ENCODE measurements around the gene ATP2C1. TPM values are rescaled to one million over a fixed set of nuclear protein-coding genes. Genes with fewer than 3 reads are reported as not detected.

The ATP2C1 gene
- total and polyA plus RNA-seq, 2 of the 13 experiments (the other 11 are each of a cell fraction or from before 2014, with no cell fraction given) = 32.4 to 37.6 TPM

DNA sequence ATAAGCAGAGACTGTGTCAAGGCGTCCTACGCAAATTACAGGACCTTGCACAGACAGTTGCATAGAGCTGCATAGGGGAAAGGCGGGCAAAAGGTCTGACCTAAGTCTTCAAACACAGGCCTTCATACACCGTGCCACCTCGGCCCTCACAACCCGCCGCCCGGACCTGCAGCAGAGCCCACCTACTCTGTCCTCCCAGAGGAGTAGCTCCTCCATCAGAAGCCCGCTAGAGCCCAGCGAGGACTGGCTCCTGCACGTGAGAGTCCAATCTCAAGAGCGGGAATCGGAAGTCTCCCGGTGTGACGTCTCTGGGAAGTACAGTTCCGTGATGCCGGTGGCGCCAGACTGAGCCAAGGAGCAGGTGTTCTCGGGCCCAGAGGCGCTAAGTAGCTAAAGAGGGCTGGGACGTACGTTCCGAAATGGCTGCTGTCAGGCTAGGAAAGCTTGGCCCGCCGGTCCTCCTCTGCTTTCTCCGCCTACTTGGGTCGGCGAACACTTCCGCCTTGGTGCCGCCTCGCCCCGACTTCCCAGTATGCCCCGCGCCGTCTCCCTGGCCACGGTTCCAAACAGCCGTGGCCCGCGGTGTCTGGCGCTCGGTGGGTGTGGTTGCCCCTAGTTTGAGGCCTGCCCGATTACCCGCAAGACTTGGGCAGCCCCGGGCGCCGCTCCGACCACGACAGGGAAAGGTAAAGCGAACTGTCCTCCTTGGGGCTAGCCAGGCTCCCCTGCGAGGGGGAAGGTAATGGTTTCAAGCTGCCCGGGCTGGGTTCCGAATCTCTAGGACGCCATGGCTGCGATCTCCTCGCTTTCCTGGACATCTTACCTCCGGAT lies 132.7 kb downstream of the ATP2C1 start, which contains the start of the genes ASTE1 and NEK11 (continued):
- TF ChIP-seq, protein P1, sequence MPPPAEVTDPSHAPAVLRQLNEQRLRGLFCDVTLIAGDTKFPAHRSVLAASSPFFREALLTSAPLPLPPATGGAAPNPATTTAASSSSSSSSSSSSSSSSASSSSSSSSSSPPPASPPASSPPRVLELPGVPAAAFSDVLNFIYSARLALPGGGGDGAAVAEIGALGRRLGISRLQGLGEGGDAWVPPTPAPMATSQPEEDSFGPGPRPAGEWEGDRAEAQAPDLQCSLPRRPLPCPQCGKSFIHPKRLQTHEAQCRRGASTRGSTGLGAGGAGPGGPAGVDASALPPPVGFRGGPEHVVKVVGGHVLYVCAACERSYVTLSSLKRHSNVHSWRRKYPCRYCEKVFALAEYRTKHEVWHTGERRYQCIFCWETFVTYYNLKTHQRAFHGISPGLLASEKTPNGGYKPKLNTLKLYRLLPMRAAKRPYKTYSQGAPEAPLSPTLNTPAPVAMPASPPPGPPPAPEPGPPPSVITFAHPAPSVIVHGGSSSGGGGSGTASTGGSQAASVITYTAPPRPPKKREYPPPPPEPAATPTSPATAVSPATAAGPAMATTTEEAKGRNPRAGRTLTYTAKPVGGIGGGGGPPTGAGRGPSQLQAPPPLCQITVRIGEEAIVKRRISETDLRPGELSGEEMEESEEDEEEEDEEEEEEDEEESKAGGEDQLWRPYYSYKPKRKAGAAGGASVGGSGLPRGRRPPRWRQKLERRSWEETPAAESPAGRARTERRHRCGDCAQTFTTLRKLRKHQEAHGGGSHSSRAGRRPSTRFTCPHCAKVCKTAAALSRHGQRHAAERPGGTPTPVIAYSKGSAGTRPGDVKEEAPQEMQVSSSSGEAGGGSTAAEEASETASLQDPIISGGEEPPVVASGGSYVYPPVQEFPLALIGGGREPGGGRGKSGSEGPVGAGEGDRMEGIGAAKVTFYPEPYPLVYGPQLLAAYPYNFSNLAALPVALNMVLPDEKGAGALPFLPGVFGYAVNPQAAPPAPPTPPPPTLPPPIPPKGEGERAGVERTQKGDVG (CRISPR knock-in tag; IDR thresholded peaks at IDR 0.05; ENCODE audit: borderline replicate concordance) = peak; percentile 64; the same call in 1 of the 2 replicates
- TF ChIP-seq ATF7-NPFF (CRISPR knock-in tag; IDR thresholded peaks at IDR 0.05; ENCODE audit: low read depth) = peak; percentile 76
- TF ChIP-seq, protein P2, sequence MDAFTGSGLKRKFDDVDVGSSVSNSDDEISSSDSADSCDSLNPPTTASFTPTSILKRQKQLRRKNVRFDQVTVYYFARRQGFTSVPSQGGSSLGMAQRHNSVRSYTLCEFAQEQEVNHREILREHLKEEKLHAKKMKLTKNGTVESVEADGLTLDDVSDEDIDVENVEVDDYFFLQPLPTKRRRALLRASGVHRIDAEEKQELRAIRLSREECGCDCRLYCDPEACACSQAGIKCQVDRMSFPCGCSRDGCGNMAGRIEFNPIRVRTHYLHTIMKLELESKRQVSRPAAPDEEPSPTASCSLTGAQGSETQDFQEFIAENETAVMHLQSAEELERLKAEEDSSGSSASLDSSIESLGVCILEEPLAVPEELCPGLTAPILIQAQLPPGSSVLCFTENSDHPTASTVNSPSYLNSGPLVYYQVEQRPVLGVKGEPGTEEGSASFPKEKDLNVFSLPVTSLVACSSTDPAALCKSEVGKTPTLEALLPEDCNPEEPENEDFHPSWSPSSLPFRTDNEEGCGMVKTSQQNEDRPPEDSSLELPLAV (CRISPR knock-in tag; conservative IDR thresholded peaks at IDR 0.05; ENCODE audit: low read depth) = no peak
- no peak for TF ChIP-seq TGIF2 (CRISPR knock-in tag; IDR thresholded peaks at IDR 0.05)
- TF ChIP-seq ZNF768 (CRISPR knock-in tag; IDR thresholded peaks at IDR 0.05) = peak; percentile 70
- TF ChIP-seq ZMYM3 (CRISPR knock-in tag; IDR thresholded peaks at IDR 0.05) = no peak
- peak; percentile 45; the same call in 1 of the 2 replicates for TF ChIP-seq YEATS2 (CRISPR knock-in tag; IDR thresholded peaks at IDR 0.05; ENCODE audit: borderline replicate concordance)
- no peak for TF ChIP-seq ZNF451 (CRISPR knock-in tag; IDR thresholded peaks at IDR 0.05)
- TF ChIP-seq, protein P3, sequence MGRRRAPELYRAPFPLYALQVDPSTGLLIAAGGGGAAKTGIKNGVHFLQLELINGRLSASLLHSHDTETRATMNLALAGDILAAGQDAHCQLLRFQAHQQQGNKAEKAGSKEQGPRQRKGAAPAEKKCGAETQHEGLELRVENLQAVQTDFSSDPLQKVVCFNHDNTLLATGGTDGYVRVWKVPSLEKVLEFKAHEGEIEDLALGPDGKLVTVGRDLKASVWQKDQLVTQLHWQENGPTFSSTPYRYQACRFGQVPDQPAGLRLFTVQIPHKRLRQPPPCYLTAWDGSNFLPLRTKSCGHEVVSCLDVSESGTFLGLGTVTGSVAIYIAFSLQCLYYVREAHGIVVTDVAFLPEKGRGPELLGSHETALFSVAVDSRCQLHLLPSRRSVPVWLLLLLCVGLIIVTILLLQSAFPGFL (CRISPR knock-in tag; IDR thresholded peaks at IDR 0.05) = no peak
- TF ChIP-seq ADNP (CRISPR knock-in tag; IDR thresholded peaks at IDR 0.05) = no peak
- TF ChIP-seq TAF1 (CRISPR knock-in tag; IDR thresholded peaks at IDR 0.05) = peak; percentile 81
- TF ChIP-seq TMF1 (CRISPR knock-in tag; IDR thresholded peaks at IDR 0.05; ENCODE audit: low read depth) = no peak
- peak; percentile 55; the same call in 1 of the 2 replicates for TF ChIP-seq SP5 (CRISPR knock-in tag; IDR thresholded peaks at IDR 0.05; ENCODE audit: borderline replicate concordance, low read depth)
- no peak for TF ChIP-seq BRCA1 (CRISPR knock-in tag; IDR thresholded peaks at IDR 0.05)
- TF ChIP-seq, protein P4, sequence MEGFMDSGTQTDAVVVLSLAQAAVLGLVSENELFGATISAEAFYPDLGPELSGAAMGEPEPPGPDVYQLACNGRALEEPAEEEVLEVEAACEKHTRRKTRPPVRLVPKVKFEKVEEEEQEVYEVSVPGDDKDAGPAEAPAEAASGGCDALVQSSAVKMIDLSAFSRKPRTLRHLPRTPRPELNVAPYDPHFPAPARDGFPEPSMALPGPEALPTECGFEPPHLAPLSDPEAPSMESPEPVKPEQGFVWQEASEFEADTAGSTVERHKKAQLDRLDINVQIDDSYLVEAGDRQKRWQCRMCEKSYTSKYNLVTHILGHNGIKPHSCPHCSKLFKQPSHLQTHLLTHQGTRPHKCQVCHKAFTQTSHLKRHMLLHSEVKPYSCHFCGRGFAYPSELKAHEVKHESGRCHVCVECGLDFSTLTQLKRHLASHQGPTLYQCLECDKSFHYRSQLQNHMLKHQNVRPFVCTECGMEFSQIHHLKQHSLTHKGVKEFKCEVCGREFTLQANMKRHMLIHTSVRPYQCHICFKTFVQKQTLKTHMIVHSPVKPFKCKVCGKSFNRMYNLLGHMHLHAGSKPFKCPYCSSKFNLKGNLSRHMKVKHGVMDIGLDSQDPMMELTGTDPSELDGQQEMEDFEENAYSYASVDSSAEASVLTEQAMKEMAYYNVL (CRISPR knock-in tag; IDR thresholded peaks at IDR 0.05; ENCODE audit: borderline replicate concordance) = peak; percentile 36; the same call in 1 of the 2 replicates
- peak; percentile 80; the same call in 1 of the 2 replicates for TF ChIP-seq ZNF274 (CRISPR knock-in tag; IDR thresholded peaks at IDR 0.05)
- peak; percentile 6; the same call in 1 of the 2 replicates for TF ChIP-seq SIN3B (IDR thresholded peaks at IDR 0.05; ENCODE audit: low read length)
- no peak for TF ChIP-seq TRIM24 (CRISPR knock-in tag; IDR thresholded peaks at IDR 0.05)
- TF ChIP-seq ZMYM4 (CRISPR knock-in tag; IDR thresholded peaks at IDR 0.05) = peak; percentile 83; the same call in 1 of the 2 replicates
- peak; percentile 69 for TF ChIP-seq REPIN1 (CRISPR knock-in tag; IDR thresholded peaks at IDR 0.05; ENCODE audit: borderline replicate concordance, low read depth)
- TF ChIP-seq, protein P5, sequence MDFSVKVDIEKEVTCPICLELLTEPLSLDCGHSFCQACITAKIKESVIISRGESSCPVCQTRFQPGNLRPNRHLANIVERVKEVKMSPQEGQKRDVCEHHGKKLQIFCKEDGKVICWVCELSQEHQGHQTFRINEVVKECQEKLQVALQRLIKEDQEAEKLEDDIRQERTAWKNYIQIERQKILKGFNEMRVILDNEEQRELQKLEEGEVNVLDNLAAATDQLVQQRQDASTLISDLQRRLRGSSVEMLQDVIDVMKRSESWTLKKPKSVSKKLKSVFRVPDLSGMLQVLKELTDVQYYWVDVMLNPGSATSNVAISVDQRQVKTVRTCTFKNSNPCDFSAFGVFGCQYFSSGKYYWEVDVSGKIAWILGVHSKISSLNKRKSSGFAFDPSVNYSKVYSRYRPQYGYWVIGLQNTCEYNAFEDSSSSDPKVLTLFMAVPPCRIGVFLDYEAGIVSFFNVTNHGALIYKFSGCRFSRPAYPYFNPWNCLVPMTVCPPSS (IDR thresholded peaks at IDR 0.05) = no peak

All from HepG2 (cell line).